ENCODE measurements around the gene ERCC3.
"Not testable (repeated sequence)": the region's sequence is repeated elsewhere in the genome, so short reads cannot be mapped to it uniquely, and the experiment has no call there.

Gene ERCC3

GRCh38 chr2:127225186-127225960, 68.6 kb downstream of the ERCC3 start:
- no peak for DNase-seq

GRCh38 chr2:127224135-127224534, 69.8 kb downstream of the ERCC3 start:
- not testable (repeated sequence) for DNase-seq

GRCh38 chr2:127220768-127221527, 73.0 kb downstream of the ERCC3 start:
- no peak for DNase-seq

DNA sequence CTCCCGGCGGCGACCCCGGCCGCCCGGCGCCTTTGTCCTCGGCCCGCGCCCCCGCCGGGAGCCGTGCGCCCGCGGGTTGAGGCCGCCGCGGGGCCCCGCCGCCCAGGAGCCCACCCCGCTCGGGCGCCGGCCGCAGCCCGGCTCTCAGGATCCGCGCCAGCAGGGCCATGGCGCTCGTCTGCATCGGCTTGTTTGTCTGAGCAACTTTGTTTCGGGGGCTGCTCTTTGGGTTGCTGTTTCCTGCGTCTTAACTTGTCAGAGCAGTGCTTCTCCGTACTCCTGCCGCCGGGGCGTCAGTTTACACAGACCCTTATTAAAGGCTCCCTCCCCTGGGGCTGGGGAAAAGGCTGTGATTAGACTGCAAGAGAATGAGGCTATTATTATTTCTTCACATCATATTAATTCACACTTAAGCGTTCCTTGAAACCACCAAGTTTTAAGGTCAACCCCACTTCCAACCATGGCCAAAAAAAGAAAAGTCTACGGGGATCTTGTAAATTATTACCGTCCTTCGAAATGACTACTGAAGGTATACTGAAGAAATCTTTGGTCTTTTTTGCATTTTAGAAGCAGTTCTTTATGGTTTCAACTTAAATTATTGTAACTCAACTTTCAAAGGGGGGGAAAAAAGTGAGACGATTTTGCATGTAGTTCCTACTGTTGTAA, 73.7 kb downstream of the ERCC3 start, which contains the start of gene CYP27C1:
CYP27C1 (minus strand) TSS at position 198 of the 666 bp plus-strand sequence; CDS start at position 169, 29 bp downstream.
- DNase-seq = no peak

- DNase-seq = peak in 1 of 2 experiments; percentile 25
Measured at GRCh38 chr2:127219171-127220070, 74.5 kb downstream of the ERCC3 start.

GRCh38 chr2:127218812-127219170, 75.2 kb downstream of the ERCC3 start:
- no peak for DNase-seq

GRCh38 chr2:127217470-127218325, 76.2 kb downstream of the ERCC3 start:
- no peak for DNase-seq

- no peak for DNase-seq
Measured at GRCh38 chr2:127216593-127216992, 77.4 kb downstream of the ERCC3 start.

- DNase-seq = no peak
Measured at GRCh38 chr2:127216095-127216494, 77.8 kb downstream of the ERCC3 start.

- DNase-seq = not testable (repeated sequence)
Measured at GRCh38 chr2:127214201-127214600, 79.7 kb downstream of the ERCC3 start.

- DNase-seq = peak; percentile 76 to 80
Measured at GRCh38 chr2:127208313-127208712, 85.6 kb downstream of the ERCC3 start.
